Body of pancreas (tissue), 4 donors: ENCODE measurements around the gene MPV17L2. TPM values are rescaled to one million over a fixed set of nuclear protein-coding genes. Genes with fewer than 3 reads are reported as not detected.
A peak's percentile ranks its signal among the peaks of the same experiment; 100 is the strongest.
"Not testable (repeated sequence)": the region's sequence is repeated elsewhere in the genome, so short reads cannot be mapped to it uniquely, and the experiment has no call there.

Experiments used
- ATAC-seq: fragments of 150-250 bp; one replicate; pipeline ENCODE4 v1.9.1; 2016
- DNase-seq, 4 donors: peaks; one replicate each; pipeline ENCODE4 v3.0.0-alpha.2; 2019
- H3K27ac ChIP-seq, 4 donors: fragments of 200-600 bp; sonication (generic); 1 replicate in 3 of 4; 2 replicates in 1 of 4; pipeline versions ENCODE4 v1.5.1 to v1.6.1; 2016 to 2019; ENCODE audit warnings: mild to moderate bottlenecking in 1 of 4, mixed read lengths in 1 of 4, moderate library complexity in 1 of 4
- H3K27me3 ChIP-seq, 2 donors: fragments of 200-600 bp; sonication (generic); one replicate each; pipeline ENCODE4 v1.6.0; 2016; ENCODE audit warnings: mild to moderate bottlenecking in 1 of 2
- H3K36me3 ChIP-seq, 2 donors: fragments of 200-600 bp; sonication (generic); replicated peaks in 1 of 2; 2 replicates each; pipeline ENCODE4 v1.5.1; 2016; ENCODE audit warnings: low read depth in 2 of 2; ENCODE audit not compliant: insufficient read depth in 1 of 2
- H3K4me1 ChIP-seq: fragments of 200-600 bp; sonication (generic); one replicate; pipeline ENCODE4 v1.6.0; 2016
- H3K4me3 ChIP-seq, 2 donors: fragments of 200-600 bp; sonication (generic); 1 replicate in 1 of 2; 2 replicates in 1 of 2; pipeline ENCODE4 v1.5.1; 2016 to 2019
- H3K9me3 ChIP-seq, 3 donors: fragments of 200-600 bp; sonication (generic); 1 replicate in 2 of 3; 2 replicates in 1 of 3; pipeline ENCODE4 v1.5.1; 2016
- POLR2A ChIP-seq, 3 donors: fragments of 450-650 bp; IDR thresholded peaks; one replicate each; pipeline ENCODE4 v1.6.1; 2016; ENCODE audit warnings: antibody characterized with exemption in 3 of 3, mild to moderate bottlenecking in 2 of 3
- WGBS, 2 donors: methylation state at CpG; one replicate each; pipeline ENCODE4 v1.1.5; 2017; 5-methylcytosine and 5-hydroxymethylcytosine counted together
- intact Hi-C: fragments of 100-400 bp; cut with DNase I; formaldehyde crosslinking; loops from one replicate; pipeline ENCODE4 v1.15.1; 2023
- total RNA-seq, 2 donors: library from RNA; depleted of rRNA; stranded (reverse); fragments of >200 nt; gene quantifications; one replicate each; pipeline ENCODE4 v1.1.0, GENCODE V29; 2016
- TF ChIP-seq, protein P1 (sequence below), 7 experiments: fragments of 450-650 bp in 4 of 7; fragments of 200-600 bp in 3 of 7; sonication (generic) in 3 of 7; IDR thresholded peaks; one replicate each; pipeline ENCODE4 v1.5.1; 2016 to 2019; ENCODE audit warnings: antibody characterized with exemption in 7 of 7

The MPV17L2 gene
- total RNA-seq, 2 donors from 2014 or later: 3.4 to 5.6 TPM

DNA sequence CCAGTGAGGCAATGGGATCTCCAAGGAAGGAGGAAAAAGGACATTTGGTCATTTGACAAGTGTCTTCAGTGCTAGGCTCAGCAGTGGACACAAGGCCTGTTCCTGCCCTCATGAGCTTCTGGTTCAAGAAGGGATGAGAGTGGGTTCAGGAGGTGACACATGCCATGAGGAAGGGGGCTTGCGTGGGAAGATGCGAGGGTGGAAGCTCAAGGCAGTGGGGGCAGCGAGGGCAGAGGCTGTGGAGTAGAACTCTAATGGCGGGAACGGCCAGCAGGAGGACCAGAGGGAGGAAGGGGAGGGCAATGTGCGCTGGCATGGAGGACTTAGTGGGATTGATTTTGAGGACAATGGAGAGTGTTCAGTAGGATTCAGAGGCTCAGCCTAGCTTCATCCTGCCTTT, 36.8 kb upstream of the MPV17L2 start:
- Histone ChIP-seq H3K36me3 (no peaks in the 10 kb centered on the region), H3K27ac (peak overlapping the region; percentile 69 to 74 (median 71)), H3K9me3 (no peaks in the 10 kb centered on the region), H3K27me3 (no peaks in the 10 kb centered on the region), H3K4me1 (peaks cover 63% of the 10 kb centered on the region), H3K4me3 (no peak overlapping the region)
- no peak for TF ChIP-seq POLR2A (IDR thresholded peaks at IDR 0.05)
- TF ChIP-seq, protein P1, sequence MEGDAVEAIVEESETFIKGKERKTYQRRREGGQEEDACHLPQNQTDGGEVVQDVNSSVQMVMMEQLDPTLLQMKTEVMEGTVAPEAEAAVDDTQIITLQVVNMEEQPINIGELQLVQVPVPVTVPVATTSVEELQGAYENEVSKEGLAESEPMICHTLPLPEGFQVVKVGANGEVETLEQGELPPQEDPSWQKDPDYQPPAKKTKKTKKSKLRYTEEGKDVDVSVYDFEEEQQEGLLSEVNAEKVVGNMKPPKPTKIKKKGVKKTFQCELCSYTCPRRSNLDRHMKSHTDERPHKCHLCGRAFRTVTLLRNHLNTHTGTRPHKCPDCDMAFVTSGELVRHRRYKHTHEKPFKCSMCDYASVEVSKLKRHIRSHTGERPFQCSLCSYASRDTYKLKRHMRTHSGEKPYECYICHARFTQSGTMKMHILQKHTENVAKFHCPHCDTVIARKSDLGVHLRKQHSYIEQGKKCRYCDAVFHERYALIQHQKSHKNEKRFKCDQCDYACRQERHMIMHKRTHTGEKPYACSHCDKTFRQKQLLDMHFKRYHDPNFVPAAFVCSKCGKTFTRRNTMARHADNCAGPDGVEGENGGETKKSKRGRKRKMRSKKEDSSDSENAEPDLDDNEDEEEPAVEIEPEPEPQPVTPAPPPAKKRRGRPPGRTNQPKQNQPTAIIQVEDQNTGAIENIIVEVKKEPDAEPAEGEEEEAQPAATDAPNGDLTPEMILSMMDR (IDR thresholded peaks at IDR 0.05): no peak
- no peak for DNase-seq
- intact Hi-C loops: no loop called here
- no peak for ATAC-seq
- WGBS, 2 donors: 91 to 99% methylated on average over 6 of the region's 6 CpGs

DNA sequence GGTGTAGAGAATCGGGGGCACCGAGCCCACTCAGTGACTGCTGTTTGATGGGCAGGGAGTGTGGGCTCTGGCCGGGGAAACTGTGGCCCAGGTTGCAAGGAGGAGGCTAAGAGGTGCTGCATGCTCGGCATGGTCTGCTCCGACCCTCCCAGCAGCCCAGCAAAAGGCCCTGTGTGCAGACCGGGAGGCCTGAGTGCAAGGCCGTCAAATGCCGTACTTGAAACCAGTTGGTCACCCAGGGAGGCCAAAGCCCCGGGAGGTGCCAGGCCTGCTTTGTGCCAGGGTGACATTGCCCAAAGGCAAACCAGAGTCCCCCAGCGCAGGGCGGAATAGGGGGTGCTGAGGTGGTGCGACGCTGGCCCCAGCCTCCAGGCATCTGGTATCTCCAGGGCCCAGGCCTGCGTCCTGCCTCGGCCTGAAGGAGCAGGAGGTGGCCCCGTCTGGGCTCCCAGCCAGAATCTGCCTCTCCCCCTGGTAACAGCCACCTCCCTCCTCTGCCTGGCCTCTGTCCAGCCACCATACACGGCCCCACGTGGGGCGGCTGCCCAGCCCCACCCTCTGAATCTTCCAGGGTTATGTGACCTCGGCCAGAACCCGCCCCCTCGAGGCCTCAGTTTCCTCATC, 36.1 kb upstream of the MPV17L2 start:
- intact Hi-C loops: no loop called here
- peak; percentile 87 to 98 (median 94) for DNase-seq
- Histone ChIP-seq H3K27me3 (no peaks in the 10 kb centered on the region), H3K4me3 (no peak overlapping the region), H3K9me3 (no peaks in the 10 kb centered on the region), H3K27ac (peak overlapping the region; percentile 69 to 74 (median 71)), H3K4me1 (peaks cover 61% of the 10 kb centered on the region), H3K36me3 (no peaks in the 10 kb centered on the region)
- TF ChIP-seq, protein P1 (IDR thresholded peaks at IDR 0.05): no peak
- TF ChIP-seq POLR2A (IDR thresholded peaks at IDR 0.05): peak in 2 of 3 donors; percentile 37
- peak; percentile 14 for ATAC-seq
- WGBS, 2 donors: 13 to 74% methylated on average over 3 to 20 of the region's 22 CpGs

DNA sequence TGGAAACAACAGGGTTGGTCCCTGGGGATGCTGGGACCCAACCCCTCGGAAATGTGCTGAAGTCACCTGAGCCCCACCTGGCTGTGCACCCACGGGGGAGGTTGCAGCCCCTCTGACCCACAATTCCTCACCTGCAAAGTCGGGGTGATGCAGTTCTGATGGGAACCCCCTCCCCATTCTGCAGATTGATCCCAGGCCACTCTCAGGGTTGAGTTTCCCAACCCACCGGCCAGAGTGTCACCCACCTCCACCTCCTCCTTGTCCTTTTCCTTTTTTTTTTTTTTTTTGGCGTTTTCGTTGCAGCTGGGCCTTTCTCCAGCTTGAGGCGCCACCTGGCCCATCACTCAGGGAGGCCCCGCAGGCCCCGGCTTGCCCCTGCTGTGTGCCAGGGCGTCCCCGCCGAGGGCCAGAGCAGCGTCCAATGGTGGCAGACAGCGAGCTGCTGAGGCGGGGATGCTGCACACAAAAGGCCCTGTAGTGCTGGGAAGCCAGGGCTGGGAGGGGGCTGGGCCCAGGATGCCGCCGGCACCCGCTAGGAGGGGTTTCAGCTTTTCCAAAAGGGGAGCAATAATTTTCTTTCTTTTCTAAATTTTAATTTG, 35.5 kb upstream of the MPV17L2 start:
- peaks cover 61% of the 10 kb centered on the region for H3K4me1 ChIP-seq
- no peak overlapping the region for H3K4me3 ChIP-seq
- H3K27ac ChIP-seq: peak overlapping the region; percentile 69 to 74 (median 71)
- intact Hi-C loops: no loop called here
- ATAC-seq: no peak
- 35 to 37% methylated on average over 13 to 16 of the region's 18 CpGs for WGBS, 2 donors
- no peaks in the 10 kb centered on the region for H3K27me3 ChIP-seq
- no peaks in the 10 kb centered on the region for H3K36me3 ChIP-seq
- no peak for TF ChIP-seq POLR2A (IDR thresholded peaks at IDR 0.05)
- TF ChIP-seq, protein P1 (IDR thresholded peaks at IDR 0.05): no peak
- no peaks in the 10 kb centered on the region for H3K9me3 ChIP-seq
- peak in 2 of 4 donors; percentile 64 to 74 for DNase-seq

DNA sequence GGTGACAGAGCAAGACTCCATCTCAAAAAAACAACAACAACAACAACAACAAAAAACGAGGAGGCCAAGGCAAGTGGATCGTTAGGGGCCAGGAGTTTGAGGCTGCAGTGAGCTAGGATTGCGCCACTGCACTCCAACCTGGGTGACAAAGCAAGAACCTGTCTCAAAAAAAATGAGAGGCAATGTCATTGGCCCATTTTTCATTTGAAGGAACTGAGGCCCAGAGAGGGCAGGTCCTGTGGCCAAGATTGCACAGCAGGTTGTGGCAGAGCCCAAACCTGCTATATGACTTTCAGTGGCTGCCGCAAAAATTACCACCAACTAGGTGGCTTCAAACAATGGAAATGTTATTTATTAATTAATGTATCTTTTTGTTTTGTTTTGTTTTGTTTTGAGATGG, 34.6 kb upstream of the MPV17L2 start:
- Histone ChIP-seq H3K36me3 (no peaks in the 10 kb centered on the region), H3K9me3 (no peaks in the 10 kb centered on the region), H3K27me3 (no peaks in the 10 kb centered on the region), H3K4me1 (peaks cover 61% of the 10 kb centered on the region), H3K4me3 (no peak overlapping the region), H3K27ac (no peak overlapping the region)
- WGBS, 2 donors: 84 to 92% methylated on average over 4 of the region's 4 CpGs
- TF ChIP-seq POLR2A (IDR thresholded peaks at IDR 0.05): no peak
- TF ChIP-seq, protein P1 (IDR thresholded peaks at IDR 0.05): no peak
- no peak for ATAC-seq
- no peak for DNase-seq
- intact Hi-C loops: no loop called here

DNA sequence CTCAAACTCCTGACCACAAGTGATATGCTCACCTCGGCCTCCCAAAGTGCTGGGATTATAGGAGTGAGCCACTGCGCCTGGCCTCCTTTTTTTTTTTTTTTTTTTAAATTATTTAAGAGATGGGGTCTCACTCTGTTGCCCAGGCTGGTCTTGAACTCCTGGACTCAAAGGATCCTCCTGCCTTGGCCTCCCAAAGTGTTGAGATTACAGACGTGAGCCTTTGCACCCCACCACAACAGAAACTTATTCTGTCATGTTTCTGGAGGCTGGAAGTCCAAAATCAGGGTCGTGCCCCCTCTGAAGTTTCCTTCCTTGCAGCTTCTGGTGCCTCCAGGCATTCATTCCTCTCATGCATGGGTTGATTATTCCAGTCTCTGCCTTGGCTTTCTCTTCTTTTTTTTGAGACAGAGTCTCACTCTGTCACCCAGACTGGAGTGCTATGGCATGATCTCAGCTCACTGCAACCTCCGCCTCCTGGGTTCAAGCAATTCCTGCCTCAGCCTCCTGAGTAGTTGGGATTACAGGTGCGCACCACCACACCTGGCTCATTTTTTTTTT, 33.9 kb upstream of the MPV17L2 start:
- H3K27ac ChIP-seq, H3K36me3 ChIP-seq, H3K27me3 ChIP-seq, H3K4me3 ChIP-seq, intact Hi-C loops, DNase-seq, H3K9me3 ChIP-seq, ATAC-seq: not testable (repeated sequence)
- peaks cover 54% of the 10 kb centered on the region for H3K4me1 ChIP-seq
- 85 to 91% methylated on average over 5 to 6 of the region's 6 CpGs for WGBS, 2 donors
